H1 (cell line): ENCODE results near the gene DYNC1I1. TPM values are rescaled to one million over a fixed set of nuclear protein-coding genes. Genes with fewer than 3 reads are reported as not detected.

Source experiments
- CTCF ChIA-PET: fragments of 300-600 bp; sonication (Branson Sonifier 250); formaldehyde crosslinking; loops from one replicate; lab custom pipeline; 2021; ENCODE audit not compliant: partially characterized antibody; lab: Charles Lee
- POLR2A ChIA-PET: fragments of 300-600 bp; sonication (Branson Sonifier 250); formaldehyde crosslinking; loops from one replicate; lab custom pipeline; 2021; ENCODE audit warnings: inconsistent platforms; ENCODE audit not compliant: partially characterized antibody; lab: Charles Lee
- DNase-seq, 2 experiments: peaks; one replicate each; pipeline versions ENCODE4 v3.0.0 to v3.0.0-alpha.2; 2010 to 2022; ENCODE audit warnings: low spot score in 2 of 2, low read depth in 1 of 2, mixed read lengths in 1 of 2
- FAIRE-seq: peaks from 2 replicates; lab custom pipeline; 2011; peaks lifted over from hg19 to GRCh38; lab: Jason Lieb, UNC
- H2AFZ ChIP-seq: 2 replicates; pipeline ENCODE4 v1.8.1; 2012; ENCODE audit warnings: low read length, inconsistent platforms
- H2AK5ac ChIP-seq: 2 replicates; pipeline ENCODE4 v1.6.1; 2013; ENCODE audit warnings: low read depth, low read length
- H2BK120ac ChIP-seq: replicated peaks from 2 replicates; pipeline ENCODE3; 2013; ENCODE audit warnings: low read depth, low read length, inconsistent platforms
- H2BK12ac ChIP-seq: 2 replicates; pipeline ENCODE4 v1.6.1; 2013; ENCODE audit warnings: low read depth, low read length
- H2BK15ac ChIP-seq: 2 replicates; pipeline ENCODE4 v1.6.1; 2013; ENCODE audit warnings: low read length
- H2BK20ac ChIP-seq: 2 replicates; pipeline ENCODE4 v1.6.1; 2013; ENCODE audit warnings: low read length
- H2BK5ac ChIP-seq: 2 replicates; pipeline ENCODE4 v1.6.1; 2013; ENCODE audit warnings: low read depth, low read length
- H3K14ac ChIP-seq: 2 replicates; pipeline ENCODE4 v1.6.1; 2013; ENCODE audit warnings: inconsistent platforms; ENCODE audit not compliant: insufficient read length
- H3K18ac ChIP-seq: 2 replicates; pipeline ENCODE4 v1.6.1; 2013; ENCODE audit warnings: low read length; ENCODE audit errors: extremely low read depth
- H3K23ac ChIP-seq: 2 replicates; pipeline ENCODE4 v1.6.1; 2013; ENCODE audit warnings: inconsistent platforms; ENCODE audit not compliant: insufficient read length
- H3K23me2 ChIP-seq: 2 replicates; pipeline ENCODE4 v1.6.1; 2013; ENCODE audit warnings: low read depth, low read length
- H3K27ac ChIP-seq: 2 replicates; pipeline ENCODE4 v1.6.1; 2011; ENCODE audit warnings: low read depth, low read length, inconsistent platforms
- H3K27me3 ChIP-seq, 4 experiments: replicated peaks in 1 of 4; 1 replicate in 1 of 4; 2 replicates in 3 of 4; pipeline versions ENCODE4 v1.6.1 to v1.8.1; 2011 to 2013; ENCODE audit warnings: low read length in 3 of 4, mild to moderate bottlenecking in 3 of 4, inconsistent platforms in 2 of 4, mixed read lengths in 2 of 4, moderate library complexity in 1 of 4; ENCODE audit not compliant: control insufficient read depth in 3 of 4, insufficient read depth in 3 of 4; ENCODE audit errors: extremely low read depth in 1 of 4
- H3K36me3 ChIP-seq, 4 experiments: 2 replicates each; pipeline versions ENCODE4 v1.6.1 to v1.8.1; 2011 to 2013; ENCODE audit warnings: mild to moderate bottlenecking in 4 of 4, low read length in 3 of 4, moderate library complexity in 2 of 4, control low read depth in 1 of 4, inconsistent platforms in 1 of 4; ENCODE audit not compliant: insufficient read depth in 4 of 4, control insufficient read depth in 2 of 4
- H3K4ac ChIP-seq: replicated peaks from 2 replicates; pipeline ENCODE3; 2013; ENCODE audit warnings: low read length, low read depth, mixed read lengths, inconsistent platforms; ENCODE audit not compliant: insufficient read length
- H3K4me1 ChIP-seq, 4 experiments: replicated peaks in 1 of 4; 1 replicate in 1 of 4; 2 replicates in 3 of 4; pipeline versions ENCODE4 v1.6.1 to v1.8.1; 2011 to 2013; ENCODE audit warnings: low read length in 3 of 4, inconsistent platforms in 2 of 4, mixed read lengths in 1 of 4; ENCODE audit not compliant: insufficient read depth in 4 of 4, control insufficient read depth in 3 of 4
- H3K4me2 ChIP-seq, 2 experiments: 2 replicates each; pipeline versions ENCODE4 v1.6.1 to v1.8.1; 2011 to 2013; ENCODE audit warnings: low read depth in 2 of 2, low read length in 2 of 2, control low read depth in 1 of 2, inconsistent platforms in 1 of 2, mild to moderate bottlenecking in 1 of 2; ENCODE audit not compliant: insufficient read depth in 1 of 2
- H3K4me3 ChIP-seq, 4 experiments: fragments of 200-600, 300-600 bp in 1 of 4; sonication (generic), shearing (Covaris generic), sonication (Bioruptor Twin) in 1 of 4; 2 replicates each; pipeline versions ENCODE4 v1.5.1 to v1.8.1; 2011 to 2016; ENCODE audit warnings: low read length in 4 of 4, low read depth in 3 of 4, control low read depth in 2 of 4, inconsistent platforms in 2 of 4, mild to moderate bottlenecking in 2 of 4, mixed read lengths in 1 of 4, moderate library complexity in 1 of 4; ENCODE audit not compliant: insufficient read depth in 2 of 4; ENCODE audit errors: extremely low read depth in 1 of 4
- H3K56ac ChIP-seq: replicated peaks from 2 replicates; pipeline ENCODE3; 2013; ENCODE audit warnings: low read depth, mild to moderate bottlenecking, mixed read lengths, low read length, inconsistent platforms; ENCODE audit not compliant: insufficient read length
- H3K79me1 ChIP-seq: 2 replicates; pipeline ENCODE4 v1.6.1; 2013; ENCODE audit warnings: low read depth, low read length, control low read depth
- H3K79me2 ChIP-seq, 2 experiments: 2 replicates each; pipeline versions ENCODE4 v1.6.1 to v1.8.1; 2012 to 2013; ENCODE audit warnings: low read length in 2 of 2, mild to moderate bottlenecking in 2 of 2, inconsistent platforms in 1 of 2; ENCODE audit not compliant: insufficient read depth in 2 of 2, control insufficient read depth in 1 of 2
- H3K9ac ChIP-seq, 4 experiments: replicated peaks in 1 of 4; 1 replicate in 1 of 4; 2 replicates in 3 of 4; pipeline versions ENCODE4 v1.6.1 to v1.8.1; 2011 to 2013; ENCODE audit warnings: low read depth in 3 of 4, low read length in 3 of 4, control low read depth in 2 of 4, mild to moderate bottlenecking in 2 of 4, moderate library complexity in 2 of 4, inconsistent platforms in 1 of 4; ENCODE audit errors: extremely low read depth in 1 of 4
- H3K9me3 ChIP-seq, 2 experiments: 2 replicates each; pipeline versions ENCODE4 v1.6.1 to v1.8.1; 2012 to 2013; ENCODE audit warnings: mild to moderate bottlenecking in 2 of 2, moderate library complexity in 2 of 2, control low read depth in 1 of 2, inconsistent platforms in 1 of 2, low read depth in 1 of 2, low read length in 1 of 2, mixed read lengths in 1 of 2; ENCODE audit not compliant: insufficient read depth in 2 of 2
- H4K20me1 ChIP-seq, 2 experiments: replicated peaks in 1 of 2; 2 replicates each; pipeline versions ENCODE3 to v1.8.1; 2011 to 2013; ENCODE audit warnings: inconsistent platforms in 2 of 2, low read length in 2 of 2, mild to moderate bottlenecking in 1 of 2; ENCODE audit not compliant: insufficient read depth in 2 of 2, control insufficient read depth in 1 of 2
- H4K5ac ChIP-seq: 2 replicates; pipeline ENCODE4 v1.6.1; 2013; ENCODE audit warnings: low read length, low read depth, mixed read lengths, inconsistent platforms; ENCODE audit not compliant: insufficient read length
- H4K8ac ChIP-seq: 2 replicates; pipeline ENCODE4 v1.8.0; 2013; ENCODE audit warnings: mild to moderate bottlenecking, moderate library complexity, low read length, inconsistent platforms; ENCODE audit not compliant: insufficient read depth; ENCODE audit errors: extremely low read depth
- H4K91ac ChIP-seq: replicated peaks from 2 replicates; pipeline ENCODE3; 2013; ENCODE audit warnings: low read length, mixed read lengths, inconsistent platforms; ENCODE audit not compliant: insufficient read length
- BACH1 ChIP-seq: IDR thresholded peaks from 2 replicates; pipeline ENCODE4 v1.6.1; 2012; ENCODE audit warnings: low read length, improper control_type of control experiment
- CBX8 ChIP-seq: fragments of 300-800, 300-1000 bp; sonication (generic); IDR thresholded peaks from 2 replicates; pipeline ENCODE4 v1.7.1; 2016; ENCODE audit warnings: low read depth, low read length, borderline replicate concordance
- KDM1A ChIP-seq: fragments of 200-600, 300-600 bp; sonication (generic); IDR thresholded peaks from 2 replicates; pipeline ENCODE4 v1.7.1; 2016; ENCODE audit warnings: mild to moderate bottlenecking, low read length, borderline replicate concordance
- POLR2A ChIP-seq, 2 experiments: IDR thresholded peaks; 1 replicate in 1 of 2; 2 replicates in 1 of 2; pipeline ENCODE4 v1.6.1; 2011; ENCODE audit warnings: low read depth in 2 of 2, low read length in 2 of 2, mild to moderate bottlenecking in 2 of 2; ENCODE audit errors: control extremely low read depth in 1 of 2
- POU5F1 ChIP-seq: IDR thresholded peaks from 2 replicates; pipeline ENCODE4 v1.6.1; 2011; ENCODE audit warnings: low read depth, mild to moderate bottlenecking, low read length, moderate library complexity
- SIRT6 ChIP-seq: IDR thresholded peaks from one replicate; pipeline ENCODE4 v1.7.1; 2012; ENCODE audit warnings: low read length, inconsistent platforms
- TBP ChIP-seq: IDR thresholded peaks from 2 replicates; pipeline ENCODE4 v1.6.1; 2011; ENCODE audit warnings: low read depth, low read length, improper control_type of control experiment
- TEAD4 ChIP-seq: IDR thresholded peaks from 2 replicates; pipeline ENCODE4 v1.6.1; 2012; ENCODE audit warnings: low read depth, low read length, inconsistent platforms, mixed read lengths
- WGBS, 2 experiments: shearing (Covaris generic) in 1 of 2; methylation state at CpG; one replicate each; pipeline versions ENCODE4 v1.1.6 to v1.1.7; 2013 to 2015; ENCODE audit warnings: low lambda C conversion rate in 2 of 2, mixed read lengths in 2 of 2, inconsistent platforms in 1 of 2, low coverage in 1 of 2, missing lambda C conversion rate in 1 of 2; ENCODE audit not compliant: insufficient replicate concordance in 2 of 2, insufficient coverage in 1 of 2, insufficient read length in 1 of 2; ENCODE audit errors: extremely low coverage in 1 of 2, missing lambda C conversion rate in 1 of 2; 5-methylcytosine and 5-hydroxymethylcytosine counted together
- polyA plus RNA-seq, 7 experiments: library from polyadenylated mRNA; depleted of rRNA in 3 of 7; stranded (reverse) in 5 of 7; unstranded in 2 of 7; fragments of >200 nt in 5 of 7; fragments of 200-250 nt in 2 of 7; gene quantifications; 1 replicate in 5 of 7; 2 replicates in 1 of 7; 4 replicates in 1 of 7; pipeline versions ENCODE4 v1.2.1 to v1.2.3, GENCODE V29; 2011 to 2013; ENCODE audit warnings: missing spikeins in 2 of 7, mixed read lengths in 2 of 7
- total RNA-seq: library from RNA; stranded (reverse); fragmentation: NEBNext Ultra II Directional; extraction: Animal tissue kit (Norgen Biotek cat#: 25700); gene quantifications from 2 replicates; pipeline ENCODE4 v1.2.1, GENCODE V29; 2021
- TF ChIP-seq, protein P1 (sequence below), 3 experiments: IDR thresholded peaks; 1 replicate in 2 of 3; 2 replicates in 1 of 3; pipeline versions ENCODE4 v1.5.1 to v1.6.1; 2011; ENCODE audit warnings: low read length in 3 of 3, mild to moderate bottlenecking in 3 of 3, inconsistent platforms in 2 of 3, low read depth in 1 of 3, moderate library complexity in 1 of 3; ENCODE audit not compliant: insufficient read depth in 1 of 3; ENCODE audit errors: control extremely low read depth in 1 of 3
- TF ChIP-seq, protein P2 (sequence below): IDR thresholded peaks from 2 replicates; pipeline ENCODE4 v1.6.1; 2012; ENCODE audit warnings: low read length, inconsistent platforms

The DYNC1I1 gene
- total and polyA plus RNA-seq, 2 of the 8 experiments (the other 6 are each of a cell fraction or from before 2014, with no cell fraction given) = 0.45 to 0.58 TPM

DNA sequence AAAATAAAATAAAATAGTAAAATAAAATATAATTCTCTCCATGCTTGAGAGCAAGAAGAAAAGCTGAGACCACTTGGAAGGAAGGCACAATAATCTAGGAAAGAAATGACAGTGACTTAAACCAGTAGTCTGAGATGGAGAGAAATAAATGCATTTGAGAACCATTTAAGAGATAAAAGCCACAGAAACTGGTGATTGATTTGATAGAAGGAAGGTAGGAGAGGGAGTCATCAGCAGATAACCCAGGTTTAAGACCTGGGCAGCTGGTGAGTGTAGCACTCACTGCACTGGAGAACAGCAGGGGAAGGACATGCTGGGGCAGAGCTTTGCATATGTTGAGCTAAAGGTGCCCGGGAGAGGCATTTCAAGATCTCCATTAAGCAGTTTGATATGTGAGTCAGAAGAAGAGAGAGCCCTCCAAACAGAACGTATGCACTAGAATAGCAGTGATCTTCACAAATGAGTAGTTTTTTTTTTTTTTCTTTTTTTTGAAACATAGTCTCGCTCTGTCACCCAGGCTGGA lies 268.0 kb downstream of the DYNC1I1 start:
- Histone ChIP-seq H3K4ac (no peak overlapping the region), H4K8ac (no peak overlapping the region), H4K5ac (no peak overlapping the region), H2AK5ac (no peak overlapping the region), H3K79me1 (no peaks in the 10 kb centered on the region), H2BK15ac (no peak overlapping the region), H2AFZ (no peak overlapping the region), H3K23me2 (no peaks in the 10 kb centered on the region), H3K9ac (no peak overlapping the region), H3K27me3 (no peaks in the 10 kb centered on the region), H3K18ac (no peak overlapping the region), H3K79me2 (no peaks in the 10 kb centered on the region), H3K4me3 (no peak overlapping the region), H2BK120ac (no peak overlapping the region), H4K91ac (no peak overlapping the region), H2BK20ac (no peak overlapping the region), H2BK5ac (no peak overlapping the region), H3K23ac (no peak overlapping the region), H3K4me2 (no peak overlapping the region), H4K20me1 (no peaks in the 10 kb centered on the region), H3K27ac (no peak overlapping the region), H3K9me3 (no peaks in the 10 kb centered on the region), H3K56ac (no peak overlapping the region), H3K36me3 (no peaks in the 10 kb centered on the region), H3K14ac (no peak overlapping the region), H2BK12ac (no peak overlapping the region), H3K4me1 (peaks cover 0 to 3% (median 0%) of the 10 kb centered on the region in 4 experiments; a peak in 1 of 7 replicates)
- DNase-seq (no peak), FAIRE-seq (no peak)
- CTCF ChIA-PET = interaction anchor here (0.7 to 1.2 kb wide), 4 partner anchors 12 to 140 kb away, joined by 3 to 4 read pairs (median 4); no protein-coding TSS in a partner anchor
- 47% methylated on average over 2 of the region's 3 CpGs; no CpG with 5 or more reads in 1 of the 2 experiments for WGBS, 2 experiments
- POLR2A ChIA-PET = no interaction called here
- TF ChIP-seq CBX8 (no peak), POU5F1 (no peak), SIRT6 (no peak), BACH1 (no peak), TBP (no peak), POLR2A (IDR thresholded peaks at IDR 0.05; ENCODE audit: control extremely low read depth in 1 of 2, low read depth in 2 of 2, low read length in 2 of 2) (no peak), TEAD4 (no peak), KDM1A (no peak)
- TF ChIP-seq, protein P1, sequence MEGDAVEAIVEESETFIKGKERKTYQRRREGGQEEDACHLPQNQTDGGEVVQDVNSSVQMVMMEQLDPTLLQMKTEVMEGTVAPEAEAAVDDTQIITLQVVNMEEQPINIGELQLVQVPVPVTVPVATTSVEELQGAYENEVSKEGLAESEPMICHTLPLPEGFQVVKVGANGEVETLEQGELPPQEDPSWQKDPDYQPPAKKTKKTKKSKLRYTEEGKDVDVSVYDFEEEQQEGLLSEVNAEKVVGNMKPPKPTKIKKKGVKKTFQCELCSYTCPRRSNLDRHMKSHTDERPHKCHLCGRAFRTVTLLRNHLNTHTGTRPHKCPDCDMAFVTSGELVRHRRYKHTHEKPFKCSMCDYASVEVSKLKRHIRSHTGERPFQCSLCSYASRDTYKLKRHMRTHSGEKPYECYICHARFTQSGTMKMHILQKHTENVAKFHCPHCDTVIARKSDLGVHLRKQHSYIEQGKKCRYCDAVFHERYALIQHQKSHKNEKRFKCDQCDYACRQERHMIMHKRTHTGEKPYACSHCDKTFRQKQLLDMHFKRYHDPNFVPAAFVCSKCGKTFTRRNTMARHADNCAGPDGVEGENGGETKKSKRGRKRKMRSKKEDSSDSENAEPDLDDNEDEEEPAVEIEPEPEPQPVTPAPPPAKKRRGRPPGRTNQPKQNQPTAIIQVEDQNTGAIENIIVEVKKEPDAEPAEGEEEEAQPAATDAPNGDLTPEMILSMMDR (IDR thresholded peaks at IDR 0.05; ENCODE audit: control extremely low read depth in 1 of 3, insufficient read depth in 1 of 3, low read depth in 1 of 3, low read length in 3 of 3) = no peak
- TF ChIP-seq, protein P2, sequence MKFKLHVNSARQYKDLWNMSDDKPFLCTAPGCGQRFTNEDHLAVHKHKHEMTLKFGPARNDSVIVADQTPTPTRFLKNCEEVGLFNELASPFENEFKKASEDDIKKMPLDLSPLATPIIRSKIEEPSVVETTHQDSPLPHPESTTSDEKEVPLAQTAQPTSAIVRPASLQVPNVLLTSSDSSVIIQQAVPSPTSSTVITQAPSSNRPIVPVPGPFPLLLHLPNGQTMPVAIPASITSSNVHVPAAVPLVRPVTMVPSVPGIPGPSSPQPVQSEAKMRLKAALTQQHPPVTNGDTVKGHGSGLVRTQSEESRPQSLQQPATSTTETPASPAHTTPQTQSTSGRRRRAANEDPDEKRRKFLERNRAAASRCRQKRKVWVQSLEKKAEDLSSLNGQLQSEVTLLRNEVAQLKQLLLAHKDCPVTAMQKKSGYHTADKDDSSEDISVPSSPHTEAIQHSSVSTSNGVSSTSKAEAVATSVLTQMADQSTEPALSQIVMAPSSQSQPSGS = no peak
